Erythroblast (primary cell): ENCODE results near the gene STIM2.

Experiments
- GATA1 ChIP-seq: IDR thresholded peaks from 2 replicates; pipeline ENCODE4 v1.6.1; 2011; ENCODE audit warnings: low read depth, mild to moderate bottlenecking, control low read depth, low read length, moderate library complexity
- POLR2A ChIP-seq: IDR thresholded peaks from 2 replicates; pipeline ENCODE4 v1.6.1; 2011; ENCODE audit warnings: mild to moderate bottlenecking, low read length

DNA sequence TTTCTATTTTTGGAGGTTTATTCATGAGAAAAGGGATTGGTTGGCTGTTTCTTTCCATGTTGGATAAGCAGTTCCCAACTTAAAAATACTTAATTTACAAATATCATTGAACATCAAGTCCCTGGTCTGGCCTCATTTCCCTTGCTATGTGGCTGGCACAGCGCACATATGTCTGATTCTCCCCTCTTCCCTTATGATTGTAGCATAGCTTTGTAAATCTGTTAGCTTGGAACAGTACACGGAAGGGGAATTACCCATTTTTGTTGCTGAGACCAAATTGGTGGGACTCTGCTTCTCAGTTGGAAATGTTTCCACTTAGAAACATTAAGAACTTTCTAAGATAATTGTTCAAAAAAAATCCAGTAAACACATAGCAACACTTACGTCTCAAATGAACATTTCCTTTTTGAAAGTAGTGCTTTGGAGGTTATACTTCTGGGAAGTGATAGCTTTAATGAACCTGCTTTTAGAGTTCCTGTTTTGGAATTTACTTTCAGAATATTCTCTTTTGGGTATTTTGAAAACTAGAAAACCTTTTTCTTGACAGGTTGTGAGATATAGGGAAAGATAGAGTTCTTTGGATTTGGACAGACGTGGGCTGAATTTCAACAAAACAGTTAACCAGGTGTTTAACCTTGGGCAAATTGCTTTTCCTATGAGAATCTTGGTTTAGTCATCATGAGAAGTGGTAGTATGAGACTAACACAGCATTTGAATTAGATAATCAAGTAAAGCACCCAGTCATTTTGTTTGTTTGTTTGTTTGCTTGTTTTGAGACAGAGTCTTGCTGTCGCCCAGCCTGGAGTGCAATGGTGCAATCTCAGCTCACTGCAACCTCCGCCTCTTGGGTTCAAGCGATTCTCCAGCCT is 47.3 kb downstream of the STIM2 start:
- no peak for TF ChIP-seq POLR2A
- TF ChIP-seq GATA1, result no peak
